T-helper 1 cell treated with Interleukin-12 subunit alpha and Interleukin-12 subunit beta and Interleukin-4 antibody, amounts not matched to agents 30 μg/mL and 1 μg/mL, for 36 hours (primary cell): ENCODE data around the gene PRPF6.

Experiments used
- H3K27ac Mint-ChIP-seq: one replicate; pipeline ENCODE4 v1.8.0; 2021; ENCODE audit warnings: mild to moderate bottlenecking, mixed read lengths
- H3K27me3 Mint-ChIP-seq: one replicate; pipeline ENCODE4 v1.8.0; 2021; ENCODE audit warnings: low read depth, mixed read lengths
- H3K36me3 Mint-ChIP-seq: one replicate; pipeline ENCODE4 v1.8.0; 2021; ENCODE audit warnings: low read depth, mixed read lengths
- H3K4me1 Mint-ChIP-seq: one replicate; pipeline ENCODE4 v1.8.0; 2021; ENCODE audit warnings: low read depth, mixed read lengths
- H3K4me3 Mint-ChIP-seq: one replicate; pipeline ENCODE4 v1.8.0; 2021; ENCODE audit warnings: mild to moderate bottlenecking, moderate library complexity, mixed read lengths
- H3K9me3 Mint-ChIP-seq: one replicate; pipeline ENCODE4 v1.8.0; 2021; ENCODE audit warnings: mixed read lengths

PRPF6 gene

GRCh38 chr20:64075556-64075955 lies 94.6 kb downstream of the PRPF6 start:
- Mint-ChIP-seq H3K27me3 (no peaks in the 10 kb centered on the region), H3K4me1 (peaks cover 11% of the 10 kb centered on the region), H3K9me3 (no peaks in the 10 kb centered on the region), H3K4me3 (no peak overlapping the region), H3K36me3 (peaks cover 24% of the 10 kb centered on the region), H3K27ac (no peak overlapping the region)

GRCh38 chr20:64076061-64076997 lies 95.4 kb downstream of the PRPF6 start:
- Mint-ChIP-seq H3K4me1 (peaks cover 11% of the 10 kb centered on the region), H3K27me3 (no peaks in the 10 kb centered on the region), H3K4me3 (peak overlapping the region; percentile 37), H3K36me3 (peaks cover 24% of the 10 kb centered on the region), H3K9me3 (no peaks in the 10 kb centered on the region), H3K27ac (no peak overlapping the region)

GRCh38 chr20:64077094-64077493 lies 96.2 kb downstream of the PRPF6 start:
- Mint-ChIP-seq H3K36me3 (peaks cover 24% of the 10 kb centered on the region), H3K27me3 (peaks cover 6% of the 10 kb centered on the region), H3K9me3 (no peaks in the 10 kb centered on the region)

GRCh38 chr20:64077541-64077875 lies 96.6 kb downstream of the PRPF6 start:
- peaks cover 20% of the 10 kb centered on the region for H3K36me3 Mint-ChIP-seq
- peak overlapping the region; percentile 93 for H3K4me3 Mint-ChIP-seq
- H3K27me3 Mint-ChIP-seq: peaks cover 6% of the 10 kb centered on the region
- no peaks in the 10 kb centered on the region for H3K9me3 Mint-ChIP-seq
- H3K4me1 Mint-ChIP-seq: peaks cover 19% of the 10 kb centered on the region
- peak overlapping the region; percentile 79 for H3K27ac Mint-ChIP-seq

More at GRCh38 chr20:64077094-64077493, 96.2 kb downstream of the PRPF6 start:
- Mint-ChIP-seq H3K4me3 (peak overlapping the region; percentile 93), H3K4me1 (peaks cover 17% of the 10 kb centered on the region), H3K27ac (peak overlapping the region; percentile 77)

GRCh38 chr20:64077876-64078551 lies 97.1 kb downstream of the PRPF6 start:
- Mint-ChIP-seq H3K4me1 (peaks cover 20% of the 10 kb centered on the region), H3K9me3 (no peaks in the 10 kb centered on the region), H3K27me3 (peaks cover 6% of the 10 kb centered on the region), H3K36me3 (peaks cover 19% of the 10 kb centered on the region), H3K4me3 (peak overlapping the region; percentile 93), H3K27ac (peak overlapping the region; percentile 84)

GRCh38 chr20:64078934-64079272 lies 98.0 kb downstream of the PRPF6 start:
- Mint-ChIP-seq H3K36me3 (peaks cover 15% of the 10 kb centered on the region), H3K4me3 (peak overlapping the region; percentile 93), H3K27ac (peak overlapping the region; percentile 84), H3K4me1 (peaks cover 20% of the 10 kb centered on the region), H3K9me3 (no peaks in the 10 kb centered on the region), H3K27me3 (peaks cover 6% of the 10 kb centered on the region)

GRCh38 chr20:64079273-64080012 lies 98.5 kb downstream of the PRPF6 start, which contains the start of gene RGS19:
Gene RGS19, minus strand, starts transcription at chr20:64079518. Its CDS starts 2,632 bp downstream, at chr20:64076886.
- Mint-ChIP-seq H3K36me3 (peaks cover 11% of the 10 kb centered on the region), H3K9me3 (no peaks in the 10 kb centered on the region), H3K4me3 (peak within 1 kb of the TSS; percentile 93), H3K27ac (peak within 1 kb of the TSS; percentile 84), H3K4me1 (peaks cover 20% of the 10 kb centered on the region), H3K27me3 (peaks cover 10% of the 10 kb centered on the region)

GRCh38 chr20:64080013-64080812 lies 99.3 kb downstream of the PRPF6 start, which contains the start of gene OPRL1:
Gene OPRL1, plus strand, starts transcription at chr20:64080082. Its CDS starts 12,639 bp downstream, at chr20:64092721.
- Mint-ChIP-seq H3K9me3 (no peaks in the 10 kb centered on the region), H3K4me3 (peak within 1 kb of the TSS; percentile 93), H3K27me3 (peaks cover 17% of the 10 kb centered on the region), H3K36me3 (peaks cover 11% of the 10 kb centered on the region), H3K4me1 (peaks cover 20% of the 10 kb centered on the region), H3K27ac (peak within 1 kb of the TSS; percentile 84)

- Mint-ChIP-seq H3K27ac (peak overlapping the region; percentile 20), H3K4me1 (peaks cover 20% of the 10 kb centered on the region), H3K36me3 (peaks cover 5% of the 10 kb centered on the region), H3K4me3 (peak overlapping the region; percentile 74), H3K27me3 (peaks cover 25% of the 10 kb centered on the region), H3K9me3 (no peaks in the 10 kb centered on the region)
These were observed 100.1 kb downstream of the PRPF6 start for GRCh38 chr20:64080813-64081623.

- Mint-ChIP-seq H3K27me3 (peaks cover 31% of the 10 kb centered on the region), H3K9me3 (no peaks in the 10 kb centered on the region), H3K36me3 (peaks cover 5% of the 10 kb centered on the region), H3K4me3 (peak overlapping the region; percentile 44), H3K27ac (peak overlapping the region; percentile 38), H3K4me1 (peaks cover 20% of the 10 kb centered on the region)
These were observed 100.7 kb downstream of the PRPF6 start for GRCh38 chr20:64081624-64081964.

- H3K4me3 Mint-ChIP-seq: peak overlapping the region; percentile 60
- H3K4me1 Mint-ChIP-seq: peaks cover 17% of the 10 kb centered on the region
- peak overlapping the region; percentile 68 for H3K27ac Mint-ChIP-seq
- H3K36me3 Mint-ChIP-seq: peaks cover 5% of the 10 kb centered on the region
- H3K27me3 Mint-ChIP-seq: peaks cover 34% of the 10 kb centered on the region
- no peaks in the 10 kb centered on the region for H3K9me3 Mint-ChIP-seq
These were observed 101.3 kb downstream of the PRPF6 start for GRCh38 chr20:64082126-64082731.
